Stimulated activated CD8-positive, alpha-beta memory T cell treated with anti-CD3 and anti-CD28 coated beads, Interleukin-4, amount 100 ng/mL, for 24 hours (primary cell): ENCODE measurements around the gene PMAIP1.
A peak's percentile ranks its signal among the peaks of the same experiment; 100 is the strongest.
"Not testable (repeated sequence)": the region's sequence is repeated elsewhere in the genome, so short reads cannot be mapped to it uniquely, and the experiment has no call there.

Experiments
- DNase-seq: peaks from one replicate; pipeline ENCODE4 v3.0.0-alpha.2; 2020; ENCODE audit warnings: low read depth

Gene PMAIP1

GRCh38 chr18:59899298-59900221 is at the start of gene PMAIP1:
TSS of gene PMAIP1 (plus strand) at chr18:59899996. CDS start at chr18:59900178, 182 bp downstream.
- peak; percentile 81 for DNase-seq

GRCh38 chr18:59851784-59852399 is 47.9 kb upstream of the PMAIP1 start:
- no peak for DNase-seq

- no peak for DNase-seq
Observed at GRCh38 chr18:59852548-59852947, 47.2 kb upstream of the PMAIP1 start.

- DNase-seq = no peak
Observed at GRCh38 chr18:59853380-59853779, 46.4 kb upstream of the PMAIP1 start.

- DNase-seq = not testable (repeated sequence)
Observed at GRCh38 chr18:59853988-59854387, 45.8 kb upstream of the PMAIP1 start.

- DNase-seq = no peak
Observed at GRCh38 chr18:59861009-59861408, 38.8 kb upstream of the PMAIP1 start.

GRCh38 chr18:59861963-59862819 is 37.6 kb upstream of the PMAIP1 start:
- no peak for DNase-seq

- DNase-seq = no peak
Observed at GRCh38 chr18:59865241-59865986, 34.4 kb upstream of the PMAIP1 start.

GRCh38 chr18:59866551-59867269 is 33.1 kb upstream of the PMAIP1 start:
- DNase-seq = no peak

GRCh38 chr18:59867337-59868104 is 32.3 kb upstream of the PMAIP1 start:
- DNase-seq = no peak

GRCh38 chr18:59870623-59871130 is 29.1 kb upstream of the PMAIP1 start:
- no peak for DNase-seq

- no peak for DNase-seq
Observed at GRCh38 chr18:59871711-59872362, 28.0 kb upstream of the PMAIP1 start.

GRCh38 chr18:59873641-59874040 is 26.2 kb upstream of the PMAIP1 start:
- no peak for DNase-seq

- DNase-seq = no peak
Observed at GRCh38 chr18:59874166-59874565, 25.6 kb upstream of the PMAIP1 start.

- no peak for DNase-seq
Observed at GRCh38 chr18:59876310-59876626, 23.5 kb upstream of the PMAIP1 start.

- no peak for DNase-seq
Observed at GRCh38 chr18:59877361-59877760, 22.4 kb upstream of the PMAIP1 start.

- no peak for DNase-seq
Observed at GRCh38 chr18:59878644-59879043, 21.2 kb upstream of the PMAIP1 start.

GRCh38 chr18:59881728-59882656 is 17.8 kb upstream of the PMAIP1 start:
- DNase-seq = no peak

- no peak for DNase-seq
Observed at GRCh38 chr18:59884351-59884750, 15.4 kb upstream of the PMAIP1 start.
